ENCODE measurements around the gene ARFGAP1.

ARFGAP1 gene

GRCh38 chr20:63320041-63320511, 47.5 kb downstream of the ARFGAP1 start:
- no peak for TF ChIP-seq CTCF (IDR thresholded peaks at IDR 0.05; ENCODE audit: low read depth, low read length)
- no peak overlapping the region for H3K4me3 ChIP-seq (ENCODE audit: low read depth, low read length)

- no peak overlapping the region for H3K4me3 ChIP-seq (ENCODE audit: low read depth, low read length)
- no peak for TF ChIP-seq CTCF (IDR thresholded peaks at IDR 0.05; ENCODE audit: low read depth, low read length)
Measured at GRCh38 chr20:63320616-63321147, 48.1 kb downstream of the ARFGAP1 start.

DNA sequence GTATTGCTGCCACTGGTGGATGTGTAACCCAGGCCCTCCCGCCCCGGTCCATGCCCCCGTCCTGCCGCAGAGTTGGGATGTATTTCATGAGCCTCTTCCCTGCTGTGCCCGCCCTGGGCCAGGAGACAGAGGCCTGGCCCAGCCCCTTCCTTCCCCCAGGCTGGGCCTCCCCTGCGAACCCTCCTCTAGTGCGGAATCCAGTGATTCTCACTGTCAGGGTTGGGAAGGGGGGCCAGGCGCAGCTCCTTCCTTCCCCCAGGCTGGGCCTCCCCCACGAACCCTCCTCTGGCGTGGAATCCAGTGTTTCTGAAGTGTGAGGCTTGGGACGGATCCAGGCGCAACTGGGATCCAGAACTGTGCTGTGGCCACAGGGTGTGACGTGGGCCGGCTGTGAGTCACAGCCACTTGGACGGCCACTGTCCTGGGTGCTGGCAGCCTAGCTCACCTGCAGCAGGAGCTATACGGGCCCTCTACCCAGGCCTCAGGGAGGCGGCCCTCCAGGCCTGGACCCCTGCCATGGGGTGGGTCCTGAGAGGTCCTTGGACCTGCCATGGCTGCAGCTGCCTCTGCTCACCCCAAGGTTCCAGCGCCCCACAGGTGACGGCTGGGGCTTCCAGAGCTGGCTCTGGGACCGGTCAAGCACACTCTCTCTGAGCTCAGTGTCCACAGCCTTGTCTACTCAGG, 48.7 kb downstream of the ARFGAP1 start:
- no peak overlapping the region for H3K4me3 ChIP-seq (ENCODE audit: low read depth, low read length)

GRCh38 chr20:63322146-63322932, 49.7 kb downstream of the ARFGAP1 start:
- no peak overlapping the region for H3K4me3 ChIP-seq (ENCODE audit: low read depth, low read length)
- no peak for TF ChIP-seq CTCF (IDR thresholded peaks at IDR 0.05; ENCODE audit: low read depth, low read length)

More for the DNA sequence above, 48.7 kb downstream of the ARFGAP1 start:
- no peak for TF ChIP-seq CTCF (IDR thresholded peaks at IDR 0.05; ENCODE audit: low read depth, low read length)

DNA sequence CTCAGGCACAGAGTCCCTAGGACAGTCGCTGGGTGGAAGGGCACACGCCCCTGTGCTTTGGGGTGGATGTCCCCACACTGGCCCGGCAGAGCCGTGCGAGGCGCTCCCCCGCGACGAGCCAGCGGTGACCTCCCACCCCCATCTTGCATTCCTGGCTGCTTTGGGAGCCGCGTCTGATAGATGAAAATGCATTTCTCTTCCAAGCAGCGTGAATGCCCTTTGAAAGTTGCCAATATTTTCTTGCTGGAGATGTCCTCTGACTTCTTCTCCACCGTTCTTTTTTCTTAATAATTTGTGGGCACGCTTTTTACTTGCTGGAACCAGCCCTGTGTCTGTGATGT, 50.3 kb downstream of the ARFGAP1 start:
- no peak for TF ChIP-seq CTCF (IDR thresholded peaks at IDR 0.05; ENCODE audit: low read depth, low read length)
- no peak overlapping the region for H3K4me3 ChIP-seq (ENCODE audit: low read depth, low read length)

DNA sequence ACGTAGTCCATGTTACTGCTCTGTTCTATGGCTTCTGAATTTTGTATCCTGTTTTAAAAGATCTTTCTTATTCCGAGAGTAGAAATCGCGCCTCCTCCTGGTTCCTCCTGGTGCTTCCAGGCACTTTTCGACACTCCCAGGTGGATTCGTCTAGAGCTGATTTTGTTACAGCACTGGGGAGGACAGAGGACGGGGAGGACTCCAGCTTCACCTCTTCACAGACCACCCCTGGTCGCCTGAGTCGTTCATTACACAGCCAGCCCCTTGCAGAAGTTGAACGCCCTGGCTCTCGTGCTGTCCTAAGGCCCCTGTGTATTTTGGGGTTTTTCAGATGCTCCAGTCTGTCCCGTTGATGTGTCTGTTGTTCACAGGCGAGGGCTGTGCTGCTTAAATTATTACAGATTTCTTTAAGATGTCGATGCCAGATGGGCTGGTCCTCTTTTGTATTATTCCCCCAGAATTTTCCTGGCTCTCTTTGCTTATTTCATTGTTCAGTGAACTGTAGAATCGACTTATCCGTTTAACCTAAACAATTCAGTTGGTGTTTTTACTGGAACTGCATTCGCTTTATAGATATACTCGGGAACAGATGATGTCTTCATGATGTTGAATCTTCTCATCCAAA, 50.9 kb downstream of the ARFGAP1 start:
- H3K4me3 ChIP-seq (ENCODE audit: low read depth, low read length), result no peak overlapping the region
- TF ChIP-seq CTCF (IDR thresholded peaks at IDR 0.05; ENCODE audit: low read depth, low read length), result no peak
